ENCODE results near the gene STEAP1B. TPM values are rescaled to one million over a fixed set of nuclear protein-coding genes. Genes with fewer than 3 reads are reported as not detected.

Gene STEAP1B
- total RNA-seq, 1 donor from 2014 or later, result 1.3 TPM

DNA sequence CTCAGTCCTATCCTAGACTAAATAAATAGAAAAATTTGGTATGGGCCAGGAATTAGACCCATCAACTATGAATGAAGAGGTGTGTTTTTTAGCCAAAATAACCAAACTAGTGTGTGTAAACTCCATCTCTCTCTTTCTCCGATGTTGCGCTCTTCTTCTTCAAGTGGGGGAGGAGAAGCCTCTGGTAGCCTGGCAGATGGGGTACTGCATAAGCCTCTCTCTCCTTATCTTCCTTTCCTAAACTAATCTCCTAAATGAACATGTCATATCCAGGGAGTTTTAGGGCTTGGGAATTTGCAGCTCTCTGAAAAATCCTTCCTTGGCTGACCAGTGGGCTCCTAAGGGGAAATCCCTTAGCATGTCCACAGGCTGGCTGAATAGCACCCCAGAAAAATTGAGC lies 86.8 kb downstream of the STEAP1B start:
- Histone ChIP-seq H3K9ac (ENCODE audit: low read length) (no peak overlapping the region), H3K79me2 (ENCODE audit: insufficient read depth, low read length) (no peaks in the 10 kb centered on the region), H3K27ac (ENCODE audit: low read depth, low read length) (no peak overlapping the region), H3K36me3 (ENCODE audit: insufficient read depth, low read length) (no peaks in the 10 kb centered on the region), H2AFZ (ENCODE audit: low read depth, low read length) (no peak overlapping the region), H3K27me3 (ENCODE audit: insufficient read depth, low read length) (no peaks in the 10 kb centered on the region), H3K4me2 (ENCODE audit: low read length) (no peak overlapping the region), H4K20me1 (ENCODE audit: insufficient read depth, low read length) (no peaks in the 10 kb centered on the region), H3K9me3 (ENCODE audit: insufficient read depth, low read depth, low read length) (no peaks in the 10 kb centered on the region), H3K4me3 (ENCODE audit: insufficient read depth, low read depth, low read length) (no peak overlapping the region), H3K4me1 (ENCODE audit: insufficient read depth, low read length) (no peaks in the 10 kb centered on the region)
- H3K9me3 Mint-ChIP-seq (ENCODE audit: unreplicated experiment), result no peaks in the 10 kb centered on the region
- peaks cover 9% of the 10 kb centered on the region for H3K27me3 Mint-ChIP-seq (ENCODE audit: low read depth, unreplicated experiment)
- DNase-seq (ENCODE audit: low read depth), result no peak
- no peak for TF ChIP-seq EZH2 (IDR thresholded peaks at IDR 0.05; ENCODE audit: insufficient read depth, low read length)
- TF ChIP-seq, protein P1, sequence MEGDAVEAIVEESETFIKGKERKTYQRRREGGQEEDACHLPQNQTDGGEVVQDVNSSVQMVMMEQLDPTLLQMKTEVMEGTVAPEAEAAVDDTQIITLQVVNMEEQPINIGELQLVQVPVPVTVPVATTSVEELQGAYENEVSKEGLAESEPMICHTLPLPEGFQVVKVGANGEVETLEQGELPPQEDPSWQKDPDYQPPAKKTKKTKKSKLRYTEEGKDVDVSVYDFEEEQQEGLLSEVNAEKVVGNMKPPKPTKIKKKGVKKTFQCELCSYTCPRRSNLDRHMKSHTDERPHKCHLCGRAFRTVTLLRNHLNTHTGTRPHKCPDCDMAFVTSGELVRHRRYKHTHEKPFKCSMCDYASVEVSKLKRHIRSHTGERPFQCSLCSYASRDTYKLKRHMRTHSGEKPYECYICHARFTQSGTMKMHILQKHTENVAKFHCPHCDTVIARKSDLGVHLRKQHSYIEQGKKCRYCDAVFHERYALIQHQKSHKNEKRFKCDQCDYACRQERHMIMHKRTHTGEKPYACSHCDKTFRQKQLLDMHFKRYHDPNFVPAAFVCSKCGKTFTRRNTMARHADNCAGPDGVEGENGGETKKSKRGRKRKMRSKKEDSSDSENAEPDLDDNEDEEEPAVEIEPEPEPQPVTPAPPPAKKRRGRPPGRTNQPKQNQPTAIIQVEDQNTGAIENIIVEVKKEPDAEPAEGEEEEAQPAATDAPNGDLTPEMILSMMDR (IDR thresholded peaks at IDR 0.05; ENCODE audit: insufficient read depth, low read depth, low read length), result no peak
- no peaks in the 10 kb centered on the region for H3K36me3 Mint-ChIP-seq (ENCODE audit: low read depth, unreplicated experiment)
- no peak overlapping the region for H3K4me3 Mint-ChIP-seq (ENCODE audit: unreplicated experiment)
- H3K4me1 Mint-ChIP-seq (ENCODE audit: low read depth, unreplicated experiment), result no peaks in the 10 kb centered on the region
- no peak overlapping the region for H3K27ac Mint-ChIP-seq (ENCODE audit: unreplicated experiment)
- FAIRE-seq, result no peak

DNA sequence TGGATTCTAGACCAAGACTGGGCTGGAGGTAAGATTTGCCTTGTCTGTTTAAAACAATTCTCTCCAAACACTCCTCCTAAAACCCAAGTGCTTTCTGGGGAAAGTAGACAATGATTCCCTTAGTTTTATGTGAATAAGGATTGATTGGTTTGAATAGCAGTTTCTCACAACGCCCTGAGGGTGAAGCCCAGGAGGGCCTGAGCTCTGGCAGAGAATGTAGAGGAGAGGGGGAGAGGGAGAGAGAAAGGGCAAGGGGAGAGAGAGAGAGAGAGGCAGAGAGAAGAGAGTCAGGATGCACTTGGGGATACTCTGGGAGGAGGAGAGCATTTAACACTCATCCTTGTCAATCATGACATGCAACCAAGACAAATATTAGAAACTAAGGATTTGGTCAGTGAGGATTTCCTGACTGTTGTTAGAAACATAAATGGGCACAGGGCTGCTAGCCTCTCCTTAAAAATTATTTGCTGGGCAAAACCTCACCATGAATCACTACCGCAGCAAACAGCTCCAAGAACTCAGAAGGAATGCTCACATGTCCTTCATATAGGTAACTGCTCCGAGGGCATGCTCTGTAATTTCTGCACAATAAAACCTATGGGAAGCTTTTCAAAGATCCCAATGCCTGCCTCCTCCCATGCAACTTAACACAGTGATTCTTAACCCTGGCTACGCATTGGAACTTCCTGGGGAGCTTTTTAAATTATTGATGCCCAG lies 87.9 kb downstream of the STEAP1B start:
- Histone ChIP-seq H3K4me1 (ENCODE audit: insufficient read depth, low read length) (no peaks in the 10 kb centered on the region), H2AFZ (ENCODE audit: low read depth, low read length) (no peak overlapping the region), H3K4me3 (ENCODE audit: insufficient read depth, low read depth, low read length) (no peak overlapping the region), H3K9me3 (ENCODE audit: insufficient read depth, low read depth, low read length) (no peaks in the 10 kb centered on the region), H3K36me3 (ENCODE audit: insufficient read depth, low read length) (no peaks in the 10 kb centered on the region), H3K27me3 (ENCODE audit: insufficient read depth, low read length) (no peaks in the 10 kb centered on the region), H3K4me2 (ENCODE audit: low read length) (no peak overlapping the region), H3K9ac (ENCODE audit: low read length) (no peak overlapping the region), H3K79me2 (ENCODE audit: insufficient read depth, low read length) (no peaks in the 10 kb centered on the region), H4K20me1 (ENCODE audit: insufficient read depth, low read length) (no peaks in the 10 kb centered on the region), H3K27ac (ENCODE audit: low read depth, low read length) (no peak overlapping the region)
- FAIRE-seq, result no peak
- H3K27me3 Mint-ChIP-seq (ENCODE audit: low read depth, unreplicated experiment), result peaks cover 9% of the 10 kb centered on the region
- H3K36me3 Mint-ChIP-seq (ENCODE audit: low read depth, unreplicated experiment), result no peaks in the 10 kb centered on the region
- no peaks in the 10 kb centered on the region for H3K9me3 Mint-ChIP-seq (ENCODE audit: unreplicated experiment)
- H3K27ac Mint-ChIP-seq (ENCODE audit: unreplicated experiment), result no peak overlapping the region
- H3K4me1 Mint-ChIP-seq (ENCODE audit: low read depth, unreplicated experiment), result no peaks in the 10 kb centered on the region
- TF ChIP-seq, protein P1 (IDR thresholded peaks at IDR 0.05; ENCODE audit: insufficient read depth, low read depth, low read length), result no peak
- no peak for TF ChIP-seq EZH2 (IDR thresholded peaks at IDR 0.05; ENCODE audit: insufficient read depth, low read length)
- H3K4me3 Mint-ChIP-seq (ENCODE audit: unreplicated experiment), result no peak overlapping the region
- DNase-seq (ENCODE audit: low read depth), result no peak

DNA sequence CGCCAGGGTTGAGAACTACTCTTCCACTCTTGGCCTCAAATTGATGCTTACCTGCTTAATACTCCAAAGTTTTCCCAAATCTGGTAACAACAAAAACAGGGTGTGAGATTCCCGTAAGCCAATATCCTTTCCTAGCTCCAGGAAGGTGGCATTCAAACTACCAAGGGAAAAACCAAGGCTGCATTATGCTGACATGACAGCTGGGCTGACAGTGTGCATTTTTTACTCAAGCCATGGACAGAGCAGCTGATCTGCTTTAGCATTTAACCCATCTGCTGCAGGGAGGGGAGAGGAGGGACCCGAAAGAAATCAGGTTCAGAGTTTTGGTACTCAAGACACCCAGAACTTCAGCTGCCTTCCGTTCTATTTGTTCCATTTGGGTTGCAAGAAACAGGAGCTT lies 93.3 kb downstream of the STEAP1B start:
- Mint-ChIP-seq H3K9me3 (ENCODE audit: unreplicated experiment) (no peaks in the 10 kb centered on the region), H3K36me3 (ENCODE audit: low read depth, unreplicated experiment) (no peaks in the 10 kb centered on the region), H3K4me1 (ENCODE audit: low read depth, unreplicated experiment) (no peaks in the 10 kb centered on the region), H3K27me3 (ENCODE audit: low read depth, unreplicated experiment) (peaks cover 6% of the 10 kb centered on the region), H3K4me3 (ENCODE audit: unreplicated experiment) (no peak overlapping the region), H3K27ac (ENCODE audit: unreplicated experiment) (no peak overlapping the region)
- no peak overlapping the region for H3K4me2 ChIP-seq (ENCODE audit: low read length)
- H3K4me1 ChIP-seq (ENCODE audit: insufficient read depth, low read length), result no peaks in the 10 kb centered on the region
- H4K20me1 ChIP-seq (ENCODE audit: insufficient read depth, low read length), result no peaks in the 10 kb centered on the region
- no peak overlapping the region for H3K27ac ChIP-seq (ENCODE audit: low read depth, low read length)
- no peak for DNase-seq (ENCODE audit: low read depth)
- H3K27me3 ChIP-seq (ENCODE audit: insufficient read depth, low read length), result no peaks in the 10 kb centered on the region
- H2AFZ ChIP-seq (ENCODE audit: low read depth, low read length), result no peak overlapping the region
- no peak for FAIRE-seq
- no peaks in the 10 kb centered on the region for H3K9me3 ChIP-seq (ENCODE audit: insufficient read depth, low read depth, low read length)
- no peak overlapping the region for H3K9ac ChIP-seq (ENCODE audit: low read length)
- H3K36me3 ChIP-seq (ENCODE audit: insufficient read depth, low read length), result no peaks in the 10 kb centered on the region
- TF ChIP-seq EZH2 (IDR thresholded peaks at IDR 0.05; ENCODE audit: insufficient read depth, low read length), result no peak
- TF ChIP-seq, protein P1 (IDR thresholded peaks at IDR 0.05; ENCODE audit: insufficient read depth, low read depth, low read length), result no peak
- H3K79me2 ChIP-seq (ENCODE audit: insufficient read depth, low read length), result no peaks in the 10 kb centered on the region
- no peak overlapping the region for H3K4me3 ChIP-seq (ENCODE audit: insufficient read depth, low read depth, low read length)

Data from astrocyte (in vitro differentiated cells and primary cell).